MM.1S (cell line): ENCODE measurements around the gene CADPS.

Experiments used
- EZH2 ChIP-seq: fragments of 300-600 bp; sonication (generic); optimal IDR thresholded peaks from 2 replicates; pipeline ENCODE3; 2017; ENCODE audit warnings: low read depth, mild to moderate bottlenecking, antibody characterized with exemption, low read length, mixed read lengths
- EZH2phosphoT487 ChIP-seq: fragments of 300-600 bp; sonication (generic); IDR thresholded peaks from 2 replicates; pipeline ENCODE4 v1.6.1; 2018; ENCODE audit warnings: antibody characterized with exemption, low read length
- TF ChIP-seq, protein P1 (sequence below): fragments of 300-600 bp; sonication (generic); IDR thresholded peaks from 2 replicates; pipeline ENCODE4 v1.5.1; 2016; ENCODE audit warnings: antibody characterized with exemption, low read length, mixed read lengths

DNA sequence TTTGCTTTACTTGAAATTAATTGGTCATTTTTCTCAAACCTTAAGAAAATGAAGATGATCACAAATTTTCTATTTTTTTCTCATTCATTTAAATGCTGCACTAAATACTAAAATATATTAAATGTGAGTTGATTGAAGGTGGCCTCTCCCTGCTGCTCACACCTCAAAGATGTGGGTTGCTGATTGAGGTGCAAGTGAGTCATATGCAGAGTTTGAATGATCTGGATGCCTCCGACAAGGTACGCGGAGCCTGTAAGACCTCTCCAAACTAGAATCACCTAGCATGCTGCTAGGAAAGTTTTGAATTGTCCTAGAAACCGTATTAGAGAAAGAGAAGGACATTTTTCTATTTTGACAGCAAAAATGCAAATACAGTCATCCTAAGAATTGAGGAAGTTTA is 290.6 kb downstream of the CADPS start:
- TF ChIP-seq, protein P1, sequence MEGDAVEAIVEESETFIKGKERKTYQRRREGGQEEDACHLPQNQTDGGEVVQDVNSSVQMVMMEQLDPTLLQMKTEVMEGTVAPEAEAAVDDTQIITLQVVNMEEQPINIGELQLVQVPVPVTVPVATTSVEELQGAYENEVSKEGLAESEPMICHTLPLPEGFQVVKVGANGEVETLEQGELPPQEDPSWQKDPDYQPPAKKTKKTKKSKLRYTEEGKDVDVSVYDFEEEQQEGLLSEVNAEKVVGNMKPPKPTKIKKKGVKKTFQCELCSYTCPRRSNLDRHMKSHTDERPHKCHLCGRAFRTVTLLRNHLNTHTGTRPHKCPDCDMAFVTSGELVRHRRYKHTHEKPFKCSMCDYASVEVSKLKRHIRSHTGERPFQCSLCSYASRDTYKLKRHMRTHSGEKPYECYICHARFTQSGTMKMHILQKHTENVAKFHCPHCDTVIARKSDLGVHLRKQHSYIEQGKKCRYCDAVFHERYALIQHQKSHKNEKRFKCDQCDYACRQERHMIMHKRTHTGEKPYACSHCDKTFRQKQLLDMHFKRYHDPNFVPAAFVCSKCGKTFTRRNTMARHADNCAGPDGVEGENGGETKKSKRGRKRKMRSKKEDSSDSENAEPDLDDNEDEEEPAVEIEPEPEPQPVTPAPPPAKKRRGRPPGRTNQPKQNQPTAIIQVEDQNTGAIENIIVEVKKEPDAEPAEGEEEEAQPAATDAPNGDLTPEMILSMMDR: no peak
- no peak for TF ChIP-seq EZH2
- no peak for TF ChIP-seq EZH2phosphoT487
